Suprapubic skin (tissue), 4 donors: ENCODE data around the gene DROSHA. TPM values are rescaled to one million over a fixed set of nuclear protein-coding genes. Genes with fewer than 3 reads are reported as not detected.

ENCODE experiments used
- DNase-seq, 2 donors: peaks; one replicate each; pipeline ENCODE4 v3.0.0-alpha.2; 2019; ENCODE audit warnings: low spot score in 2 of 2
- H3K27ac ChIP-seq: fragments of 200-600 bp; sonication (generic); one replicate; pipeline ENCODE4 v1.5.1; 2019
- H3K27me3 ChIP-seq: fragments of 200-600 bp; sonication (generic); one replicate; pipeline ENCODE4 v1.5.1; 2019
- H3K36me3 ChIP-seq: fragments of 200-600 bp; sonication (generic); one replicate; pipeline ENCODE4 v1.5.1; 2019
- H3K4me1 ChIP-seq: fragments of 200-600 bp; sonication (generic); one replicate; pipeline ENCODE4 v1.5.1; 2019
- H3K4me3 ChIP-seq: fragments of 200-600 bp; sonication (generic); one replicate; pipeline ENCODE4 v1.5.1; 2019; ENCODE audit warnings: mild to moderate bottlenecking
- H3K9me3 ChIP-seq: fragments of 200-600 bp; sonication (generic); one replicate; pipeline ENCODE4 v1.5.1; 2019
- EP300 ChIP-seq: sonication (generic); formaldehyde crosslinking; IDR thresholded peaks from one replicate; pipeline ENCODE4 v1.6.1; 2017; ENCODE audit warnings: antibody characterized with exemption
- POLR2A ChIP-seq, 2 donors: fragments of 450-650 bp; IDR thresholded peaks; one replicate each; pipeline ENCODE4 v1.6.1; 2017; ENCODE audit warnings: antibody characterized with exemption in 2 of 2, mild to moderate bottlenecking in 2 of 2, moderate library complexity in 2 of 2
- POLR2AphosphoS5 ChIP-seq, 3 donors: sonication (generic); formaldehyde crosslinking; IDR thresholded peaks; one replicate each; pipeline ENCODE4 v1.6.1; 2017; ENCODE audit warnings: antibody characterized with exemption in 3 of 3
- WGBS: methylation state at CpG from one replicate; pipeline ENCODE4 v1.1.5; 2018; 5-methylcytosine and 5-hydroxymethylcytosine counted together
- total RNA-seq, 4 donors: library from RNA; depleted of rRNA; stranded (reverse); fragments of >200 nt; gene quantifications; one replicate each; pipeline ENCODE4 v1.1.0, GENCODE V29; 2016
- TF ChIP-seq, protein P1 (sequence below), 2 donors: fragments of 200-600 bp in 1 of 2; fragments of 450-650 bp in 1 of 2; sonication (generic) in 1 of 2; IDR thresholded peaks; one replicate each; pipeline ENCODE4 v1.5.1; 2016 to 2019; ENCODE audit warnings: antibody characterized with exemption in 2 of 2, mild to moderate bottlenecking in 1 of 2, moderate library complexity in 1 of 2

DROSHA gene
- total RNA-seq, 4 donors from 2014 or later = 25.5 to 69.7 (median 34.6) TPM

DNA sequence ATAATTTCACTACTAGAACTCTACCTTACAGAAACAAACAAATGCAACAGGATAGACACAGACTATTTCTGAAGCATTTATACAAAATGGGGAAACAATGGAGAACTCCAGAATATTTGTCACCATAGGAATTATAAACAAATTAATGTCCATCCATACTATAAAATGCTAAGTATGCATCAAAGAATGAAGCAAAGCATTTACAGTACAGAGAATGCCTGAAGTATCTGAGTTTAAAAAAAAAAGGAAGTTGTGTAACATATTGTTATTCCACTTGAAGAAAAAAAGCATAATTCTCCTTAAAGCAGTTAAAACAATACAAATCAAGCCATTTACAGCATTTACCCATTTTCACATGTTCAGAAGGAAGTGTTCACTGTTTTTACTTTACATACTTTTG is 53.0 kb downstream of the DROSHA start:
- Histone ChIP-seq H3K9me3 (no peaks in the 10 kb centered on the region), H3K27me3 (no peaks in the 10 kb centered on the region), H3K4me1 (no peaks in the 10 kb centered on the region), H3K36me3 (peaks cover 32% of the 10 kb centered on the region), H3K27ac (no peak overlapping the region), H3K4me3 (no peak overlapping the region)
- TF ChIP-seq POLR2AphosphoS5 (IDR thresholded peaks at IDR 0.05) = no peak
- TF ChIP-seq, protein P1, sequence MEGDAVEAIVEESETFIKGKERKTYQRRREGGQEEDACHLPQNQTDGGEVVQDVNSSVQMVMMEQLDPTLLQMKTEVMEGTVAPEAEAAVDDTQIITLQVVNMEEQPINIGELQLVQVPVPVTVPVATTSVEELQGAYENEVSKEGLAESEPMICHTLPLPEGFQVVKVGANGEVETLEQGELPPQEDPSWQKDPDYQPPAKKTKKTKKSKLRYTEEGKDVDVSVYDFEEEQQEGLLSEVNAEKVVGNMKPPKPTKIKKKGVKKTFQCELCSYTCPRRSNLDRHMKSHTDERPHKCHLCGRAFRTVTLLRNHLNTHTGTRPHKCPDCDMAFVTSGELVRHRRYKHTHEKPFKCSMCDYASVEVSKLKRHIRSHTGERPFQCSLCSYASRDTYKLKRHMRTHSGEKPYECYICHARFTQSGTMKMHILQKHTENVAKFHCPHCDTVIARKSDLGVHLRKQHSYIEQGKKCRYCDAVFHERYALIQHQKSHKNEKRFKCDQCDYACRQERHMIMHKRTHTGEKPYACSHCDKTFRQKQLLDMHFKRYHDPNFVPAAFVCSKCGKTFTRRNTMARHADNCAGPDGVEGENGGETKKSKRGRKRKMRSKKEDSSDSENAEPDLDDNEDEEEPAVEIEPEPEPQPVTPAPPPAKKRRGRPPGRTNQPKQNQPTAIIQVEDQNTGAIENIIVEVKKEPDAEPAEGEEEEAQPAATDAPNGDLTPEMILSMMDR (IDR thresholded peaks at IDR 0.05) = no peak
- TF ChIP-seq POLR2A (IDR thresholded peaks at IDR 0.05) = no peak
- TF ChIP-seq EP300 = no peak
- DNase-seq = no peak

DNA sequence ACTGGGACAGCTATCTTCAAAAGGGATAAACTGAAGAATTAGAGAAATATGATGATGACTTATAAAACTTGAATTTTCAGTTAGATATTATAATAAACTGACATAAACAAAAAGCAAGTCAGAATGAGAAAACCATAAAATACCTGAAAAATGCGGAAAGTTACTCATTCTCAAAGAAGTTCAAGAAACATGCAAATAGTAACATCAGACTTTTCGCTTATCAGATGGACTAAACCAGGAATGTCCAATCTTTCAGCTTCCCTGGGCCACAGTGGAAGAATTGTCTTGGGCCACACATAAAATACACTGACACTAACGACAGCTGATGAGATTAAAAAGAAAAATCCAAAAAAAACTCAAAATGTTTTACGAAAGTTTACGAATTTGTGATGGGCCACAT is 53.9 kb downstream of the DROSHA start:
- Histone ChIP-seq H3K27ac (no peak overlapping the region), H3K9me3 (no peaks in the 10 kb centered on the region), H3K4me1 (no peaks in the 10 kb centered on the region), H3K27me3 (no peaks in the 10 kb centered on the region), H3K36me3 (peaks cover 38% of the 10 kb centered on the region), H3K4me3 (no peak overlapping the region)
- no peak for DNase-seq
- TF ChIP-seq EP300 = no peak
- TF ChIP-seq, protein P1 (IDR thresholded peaks at IDR 0.05) = no peak
- TF ChIP-seq POLR2AphosphoS5 (IDR thresholded peaks at IDR 0.05) = no peak
- TF ChIP-seq POLR2A (IDR thresholded peaks at IDR 0.05) = no peak
- WGBS = 97% methylated on average over 5 of the region's 5 CpGs

DNA sequence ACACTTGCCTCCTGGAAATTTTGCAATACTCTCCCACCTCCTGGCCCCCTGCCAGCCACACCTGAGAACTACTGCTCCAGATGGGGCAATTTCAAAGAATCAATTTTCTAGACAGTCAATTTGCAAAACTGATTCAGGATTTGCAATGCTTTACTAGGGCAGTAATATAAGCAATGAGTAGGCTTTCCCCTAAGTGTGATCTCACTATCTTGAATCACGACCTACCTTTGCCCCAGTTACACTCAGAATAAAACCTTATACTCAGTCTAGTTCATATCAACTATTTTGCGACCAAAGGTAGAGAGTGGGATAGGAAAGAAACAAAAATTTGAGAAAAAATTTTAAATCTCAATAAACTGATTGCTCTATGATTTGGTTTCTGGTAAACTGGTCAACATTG is 54.4 kb downstream of the DROSHA start:
- Histone ChIP-seq H3K36me3 (peaks cover 35% of the 10 kb centered on the region), H3K27ac (no peak overlapping the region), H3K9me3 (no peaks in the 10 kb centered on the region), H3K4me3 (no peak overlapping the region), H3K27me3 (no peaks in the 10 kb centered on the region), H3K4me1 (no peaks in the 10 kb centered on the region)
- no peak for DNase-seq
- WGBS = 95% methylated on average over 2 of the region's 2 CpGs
- TF ChIP-seq POLR2A (IDR thresholded peaks at IDR 0.05) (no peak), POLR2AphosphoS5 (IDR thresholded peaks at IDR 0.05) (no peak), EP300 (no peak)
- TF ChIP-seq, protein P1 (IDR thresholded peaks at IDR 0.05) = no peak

DNA sequence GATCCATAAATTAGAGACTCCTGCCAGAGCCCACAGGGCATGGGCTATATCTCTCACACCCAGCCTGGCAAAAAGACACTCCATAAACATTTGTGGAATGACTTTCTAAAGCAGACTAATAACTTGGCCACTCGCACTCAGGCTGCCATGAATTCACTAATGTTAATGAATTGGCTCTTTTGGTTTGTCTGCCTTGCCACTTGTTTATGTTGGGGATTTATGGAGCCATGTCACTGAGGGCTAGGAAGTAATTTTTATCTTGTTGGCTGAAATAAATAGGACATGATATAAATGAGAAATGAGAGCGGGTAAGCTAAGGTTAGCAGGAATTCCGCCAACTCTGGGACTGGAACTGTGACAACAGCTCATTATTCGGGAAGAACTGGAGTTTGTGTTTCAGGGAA is 55.2 kb downstream of the DROSHA start:
- TF ChIP-seq EP300 (no peak), POLR2AphosphoS5 (IDR thresholded peaks at IDR 0.05) (no peak), POLR2A (IDR thresholded peaks at IDR 0.05) (no peak)
- TF ChIP-seq, protein P1 (IDR thresholded peaks at IDR 0.05) = no peak
- no peak for DNase-seq
- no peaks in the 10 kb centered on the region for H3K4me1 ChIP-seq
- no peak overlapping the region for H3K4me3 ChIP-seq
- peaks cover 27% of the 10 kb centered on the region for H3K36me3 ChIP-seq
- H3K27ac ChIP-seq = no peak overlapping the region
- WGBS = 68% methylated on average over 4 of the region's 4 CpGs
- no peaks in the 10 kb centered on the region for H3K27me3 ChIP-seq
- H3K9me3 ChIP-seq = no peaks in the 10 kb centered on the region

DNA sequence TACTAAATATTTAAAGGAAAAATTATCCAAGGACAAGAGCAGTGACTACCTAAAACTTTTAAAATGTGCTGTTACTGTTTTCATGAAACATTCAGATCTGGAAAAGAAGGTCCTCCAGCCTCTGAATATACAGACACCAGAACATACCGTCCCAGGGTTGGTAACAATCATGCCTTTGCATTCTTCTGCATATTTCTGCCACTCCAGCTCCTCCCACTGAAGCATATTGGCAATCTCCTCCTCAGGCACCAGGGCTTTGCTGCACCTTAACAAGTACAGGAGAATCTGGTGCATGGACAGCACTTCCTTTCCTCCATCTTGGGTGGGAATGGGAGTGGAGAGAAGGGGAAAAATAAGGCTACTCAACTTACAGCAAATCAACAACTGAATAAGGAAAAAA is 60.0 kb downstream of the DROSHA start:
- H3K27me3 ChIP-seq = no peaks in the 10 kb centered on the region
- no peak for DNase-seq
- no peak overlapping the region for H3K4me3 ChIP-seq
- H3K4me1 ChIP-seq = peaks cover 8% of the 10 kb centered on the region
- WGBS = 68% methylated on average over 1 of the region's 1 CpG
- TF ChIP-seq POLR2A (IDR thresholded peaks at IDR 0.05) (no peak), EP300 (no peak), POLR2AphosphoS5 (IDR thresholded peaks at IDR 0.05) (no peak)
- TF ChIP-seq, protein P1 (IDR thresholded peaks at IDR 0.05) = no peak
- H3K36me3 ChIP-seq = peaks cover 30% of the 10 kb centered on the region
- H3K9me3 ChIP-seq = no peaks in the 10 kb centered on the region
- H3K27ac ChIP-seq = no peak overlapping the region
